IPS-18c (cell line): ENCODE data around the gene F10.
"Not testable (repeated sequence)": the region's sequence is repeated elsewhere in the genome, so short reads cannot be mapped to it uniquely, and the experiment has no call there.

Experiments
- H3K4me3 ChIP-seq: 2 replicates; pipeline ENCODE4 v1.7.0; 2013; ENCODE audit warnings: low read depth, mild to moderate bottlenecking, low read length, moderate library complexity; ENCODE audit not compliant: insufficient read depth
- H3K9me3 ChIP-seq: one replicate; pipeline ENCODE4 v1.6.1; 2013; ENCODE audit warnings: mild to moderate bottlenecking, low read length, moderate library complexity; ENCODE audit not compliant: control insufficient read depth, insufficient read depth

Gene F10

DNA sequence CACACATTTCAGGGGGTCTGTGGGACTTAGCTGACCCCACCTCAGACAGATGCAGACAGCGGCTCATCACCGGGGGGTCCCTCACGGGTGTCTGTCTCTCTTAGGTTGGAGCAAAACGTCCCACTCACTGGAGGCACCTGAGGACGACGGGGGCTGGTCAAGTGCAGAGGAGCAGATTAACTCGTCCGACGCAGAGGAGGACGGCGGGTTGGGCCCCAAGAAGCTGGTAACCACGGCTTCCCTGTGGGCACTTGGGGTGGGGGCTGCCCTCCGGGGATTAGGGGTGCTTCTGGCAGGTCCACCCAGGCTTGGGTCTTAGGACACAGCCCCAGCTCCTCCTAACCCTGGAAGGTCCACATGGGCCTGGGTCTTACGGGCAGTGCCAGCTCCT is 28.2 kb upstream of the F10 start:
- Histone ChIP-seq H3K9me3 (no peaks in the 10 kb centered on the region), H3K4me3 (no peak overlapping the region)

DNA sequence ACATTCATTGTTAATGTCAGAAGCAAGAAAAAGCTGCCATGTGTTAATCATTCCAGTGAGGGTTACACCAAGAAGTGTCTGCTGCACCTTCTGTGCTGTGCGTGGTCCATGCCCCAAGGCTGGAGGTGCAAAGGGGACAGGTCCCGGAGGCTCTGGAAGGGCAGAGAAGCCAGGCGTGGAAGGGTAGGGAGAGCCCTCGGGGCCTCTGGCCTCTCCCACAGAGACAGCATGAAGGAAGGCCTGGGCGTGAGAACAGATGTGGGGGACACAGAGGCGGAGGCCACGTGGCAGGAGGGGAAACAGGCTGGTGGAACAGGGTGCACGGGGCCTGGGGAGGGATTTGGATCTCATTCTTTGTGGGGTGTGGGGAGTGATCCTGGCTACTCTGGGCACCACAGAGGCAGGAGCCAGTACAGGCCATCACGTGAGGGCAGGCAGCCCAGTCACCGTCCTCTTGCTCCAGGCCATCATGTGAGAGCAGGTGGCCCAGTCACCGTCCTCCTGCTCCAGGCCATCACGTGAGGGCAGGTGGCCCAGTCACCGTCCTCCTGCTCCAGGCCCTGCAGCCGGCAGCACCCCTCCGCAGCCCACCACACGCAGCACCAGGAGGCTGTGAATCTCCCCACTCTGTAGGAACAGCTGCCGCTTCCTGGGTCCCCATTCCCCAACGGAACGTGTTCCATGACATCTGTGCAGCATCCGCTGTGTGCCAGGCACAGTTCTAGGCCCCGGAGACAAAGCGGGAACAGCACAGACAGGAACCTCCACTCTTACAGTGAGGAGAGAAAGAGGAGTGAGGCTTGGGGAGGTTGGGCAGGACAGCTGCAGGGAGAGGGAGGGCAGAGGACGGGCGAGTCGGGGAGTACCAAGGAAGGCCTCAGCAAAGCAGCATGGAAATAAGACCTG is 27.2 kb upstream of the F10 start:
- H3K4me3 ChIP-seq = no peak overlapping the region
- H3K9me3 ChIP-seq = no peaks in the 10 kb centered on the region

GRCh38 chr13:113096052-113096744 is 26.4 kb upstream of the F10 start:
- Histone ChIP-seq H3K4me3 (no peak overlapping the region), H3K9me3 (no peaks in the 10 kb centered on the region)

GRCh38 chr13:113096745-113097305 is 25.8 kb upstream of the F10 start:
- H3K9me3 ChIP-seq = no peaks in the 10 kb centered on the region
- H3K4me3 ChIP-seq = no peak overlapping the region

GRCh38 chr13:113097651-113098050 is 24.9 kb upstream of the F10 start:
- H3K4me3 ChIP-seq = no peak overlapping the region
- no peaks in the 10 kb centered on the region for H3K9me3 ChIP-seq

DNA sequence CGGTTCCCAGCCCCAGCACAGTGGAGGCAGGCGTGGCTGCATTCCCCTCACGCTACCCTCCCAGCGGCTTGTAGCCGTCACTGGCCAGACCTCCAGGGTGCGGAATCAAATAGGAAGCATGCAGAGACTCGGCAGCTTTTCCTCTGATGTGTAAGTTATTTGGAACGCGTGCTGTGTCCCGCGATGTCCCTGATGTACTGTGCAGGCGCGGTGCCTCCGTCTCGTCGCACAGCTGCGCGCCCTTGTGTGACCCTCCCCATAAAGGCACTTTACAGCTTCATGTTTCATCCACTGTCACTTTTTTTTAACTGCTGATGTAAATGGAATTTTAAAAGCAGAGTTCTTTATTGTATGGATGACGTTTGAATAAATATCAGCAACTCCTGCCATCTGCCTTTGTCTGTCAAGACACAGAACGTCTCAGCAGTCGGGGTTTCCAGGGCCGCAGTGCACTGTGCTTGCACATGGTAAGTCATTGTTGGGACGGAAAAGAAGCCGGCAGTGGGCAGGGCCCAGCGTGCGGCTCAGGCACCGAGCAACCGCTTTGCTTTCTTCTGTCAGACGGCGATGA is 24.4 kb upstream of the F10 start:
- Histone ChIP-seq H3K4me3 (no peak overlapping the region), H3K9me3 (no peaks in the 10 kb centered on the region)

GRCh38 chr13:113099142-113099541 is 23.5 kb upstream of the F10 start:
- no peaks in the 10 kb centered on the region for H3K9me3 ChIP-seq
- no peak overlapping the region for H3K4me3 ChIP-seq

DNA sequence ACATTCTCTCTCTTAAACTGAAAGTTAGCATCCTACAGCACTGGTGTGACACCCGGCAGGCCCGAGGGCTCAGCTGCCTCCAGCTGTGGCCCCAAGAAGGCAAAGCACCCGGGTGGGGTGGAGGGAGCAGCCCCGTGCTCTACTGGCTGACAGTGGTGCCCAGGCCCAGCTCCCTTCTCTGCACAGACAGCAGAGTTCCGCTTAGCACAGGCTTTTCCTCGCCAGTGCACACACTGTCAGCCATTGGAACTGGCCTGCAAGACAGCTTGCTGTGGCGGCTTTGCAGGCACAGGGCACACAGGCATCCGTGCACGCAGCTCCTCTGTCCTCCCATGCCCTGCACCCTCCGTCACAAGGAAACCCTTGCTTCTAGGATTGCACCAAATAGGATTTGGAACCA is 20.3 kb upstream of the F10 start:
- H3K4me3 ChIP-seq, H3K9me3 ChIP-seq: not testable (repeated sequence)

- Histone ChIP-seq H3K9me3 (no peaks in the 10 kb centered on the region), H3K4me3 (no peak overlapping the region)
Observed at GRCh38 chr13:113102727-113103126, 19.9 kb upstream of the F10 start.

DNA sequence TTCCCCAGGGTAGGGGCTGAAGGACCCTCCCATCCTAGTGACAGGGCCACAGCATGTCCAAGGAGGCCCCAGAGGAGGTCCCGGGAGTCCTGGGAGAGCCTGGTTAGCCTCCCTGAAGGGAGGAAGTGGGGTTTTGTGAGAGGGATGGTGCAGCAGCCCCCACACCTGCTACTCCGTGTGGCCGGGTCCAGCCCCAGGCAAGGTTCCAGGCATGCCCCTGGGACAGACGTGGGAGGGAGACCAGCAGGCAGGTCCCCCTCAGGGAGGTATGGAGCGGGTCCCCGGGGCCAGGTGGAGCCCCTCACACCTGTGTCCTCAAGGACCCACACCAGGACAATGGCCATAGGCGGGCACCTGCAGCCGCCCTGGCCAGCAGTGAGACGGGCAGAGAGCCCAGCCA is 19.0 kb upstream of the F10 start:
- no peaks in the 10 kb centered on the region for H3K9me3 ChIP-seq

GRCh38 chr13:113105032-113105920 is 17.3 kb upstream of the F10 start, which contains the start of gene F7:
Gene F7 (plus strand): TSS chr13:113105791. CDS start chr13:113105842, 51 bp downstream.
- Histone ChIP-seq H3K9me3 (peaks cover 2% of the 10 kb centered on the region), H3K4me3 (no peak within 1 kb of the TSS)

More for the DNA sequence above, 19.0 kb upstream of the F10 start:
- H3K4me3 ChIP-seq = no peak overlapping the region

DNA sequence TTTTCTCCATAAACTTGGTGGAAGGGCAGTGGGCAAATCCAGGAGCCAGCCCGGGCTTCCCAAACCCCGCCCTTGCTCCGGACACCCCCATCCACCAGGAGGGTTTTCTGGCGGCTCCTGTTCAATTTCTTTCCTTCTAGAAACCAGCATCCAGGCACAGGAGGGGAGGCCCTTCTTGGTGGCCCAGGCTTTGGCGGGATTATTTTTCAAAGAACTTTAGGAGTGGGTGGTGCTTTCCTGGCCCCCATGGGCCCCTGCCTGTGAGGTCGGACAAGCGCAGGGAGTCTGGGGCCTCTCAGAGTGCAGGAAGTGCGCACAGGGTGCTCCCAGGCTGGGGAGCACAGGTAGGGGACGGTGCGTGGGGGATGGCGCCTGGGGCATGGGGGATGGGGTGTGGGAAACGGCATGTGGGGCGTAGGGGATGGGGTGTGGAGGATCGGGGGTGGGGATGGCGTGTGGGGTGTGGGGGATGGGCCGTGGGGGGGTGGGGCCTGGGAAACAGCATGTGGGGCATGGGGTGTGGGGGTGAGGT is 16.6 kb upstream of the F10 start:
- Histone ChIP-seq H3K9me3 (peaks cover 2% of the 10 kb centered on the region), H3K4me3 (no peak overlapping the region)

- no peak overlapping the region for H3K4me3 ChIP-seq
- peaks cover 2% of the 10 kb centered on the region for H3K9me3 ChIP-seq
Observed at GRCh38 chr13:113106711-113107351, 15.8 kb upstream of the F10 start.

- not testable (repeated sequence) for H3K9me3 ChIP-seq
Observed at GRCh38 chr13:113108521-113108920, 14.1 kb upstream of the F10 start.

DNA sequence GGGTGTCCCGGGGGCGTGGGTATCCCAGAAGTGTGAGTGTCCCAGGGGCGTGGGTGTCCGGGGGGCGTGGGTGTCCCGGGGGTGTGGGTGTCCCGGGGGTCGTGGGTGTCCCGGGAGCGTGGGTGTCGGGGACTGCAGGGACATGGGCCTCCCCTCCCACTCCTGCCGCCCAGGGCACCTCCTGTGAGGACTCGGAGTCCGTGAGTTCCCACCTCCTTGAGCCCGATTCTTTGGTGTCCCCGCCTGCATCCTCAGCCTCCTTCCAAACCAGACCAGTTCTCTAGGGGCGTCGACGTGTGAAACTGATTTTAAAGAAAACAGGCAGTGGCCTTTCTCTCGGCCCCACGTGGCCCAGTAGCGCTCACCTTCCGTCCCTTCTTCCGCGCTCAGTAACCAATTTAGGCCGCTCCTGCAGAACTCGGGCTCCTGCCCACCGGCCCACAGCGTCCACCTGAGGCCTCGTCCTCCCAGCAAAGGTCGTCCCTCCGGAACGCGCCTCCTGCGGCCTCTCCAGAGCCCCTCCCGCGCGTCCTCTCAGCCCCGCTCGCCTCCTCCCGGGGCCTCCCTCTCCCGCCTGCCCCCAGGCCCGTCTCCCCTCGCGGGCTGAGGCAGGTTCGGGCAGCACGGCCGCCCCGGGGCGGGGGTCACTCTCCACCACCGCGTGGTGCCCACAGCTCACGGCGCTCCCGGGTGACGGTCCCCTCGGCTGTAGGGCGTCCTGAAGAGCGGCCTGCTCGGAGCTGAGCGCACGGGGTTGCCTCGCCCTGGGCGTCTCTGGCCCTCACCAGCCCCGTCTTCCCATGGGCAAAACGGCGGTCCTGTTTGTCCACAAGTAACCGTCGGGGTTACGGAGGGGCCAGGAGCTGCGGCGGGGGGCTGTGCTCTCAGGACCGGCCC is 13.2 kb upstream of the F10 start:
- peaks cover 2% of the 10 kb centered on the region for H3K9me3 ChIP-seq
- H3K4me3 ChIP-seq = peak overlapping the region; percentile 30; the same call in 1 of the 2 replicates

More at GRCh38 chr13:113108521-113108920, 14.1 kb upstream of the F10 start:
- H3K4me3 ChIP-seq = not testable (repeated sequence)
